Large intestine (tissue), 3 donors: Measurements from ENCODE around the gene RPL18A. TPM values are rescaled to one million over a fixed set of nuclear protein-coding genes. Genes with fewer than 3 reads are reported as not detected.
A peak's percentile ranks its signal among the peaks of the same experiment; 100 is the strongest.

Experiments
- DNase-seq, 2 donors: peaks; one replicate each; pipeline versions ENCODE4 v3.0.0 to v3.0.0-alpha.2; 2013
- H3K27ac ChIP-seq: one replicate; pipeline ENCODE4 v1.5.1; 2013; ENCODE audit warnings: low read length
- H3K27me3 ChIP-seq: 2 replicates; pipeline ENCODE4 v1.6.1; 2013; ENCODE audit warnings: low read length; ENCODE audit not compliant: control insufficient read depth, insufficient read depth
- H3K36me3 ChIP-seq: 2 replicates; pipeline ENCODE4 v1.6.1; 2013; ENCODE audit warnings: low read length; ENCODE audit not compliant: control insufficient read depth, insufficient read depth
- H3K4me1 ChIP-seq: one replicate; pipeline ENCODE4 v1.6.1; 2013; ENCODE audit warnings: low read length; ENCODE audit not compliant: control insufficient read depth, insufficient read depth
- H3K4me3 ChIP-seq: one replicate; pipeline ENCODE4 v1.5.1; 2013; ENCODE audit warnings: low read length
- H3K9me3 ChIP-seq: one replicate; pipeline ENCODE4 v1.6.1; 2013; ENCODE audit warnings: mild to moderate bottlenecking, low read depth, low read length, moderate library complexity; ENCODE audit not compliant: control insufficient read depth
- WGBS: methylation state at CpG from one replicate; pipeline ENCODE4 v1.1.5; 2013; ENCODE audit warnings: low lambda C conversion rate; ENCODE audit not compliant: insufficient coverage; 5-methylcytosine and 5-hydroxymethylcytosine counted together
- polyA plus RNA-seq: library from polyadenylated mRNA; unstranded; fragments of 120-200 nt; gene quantifications from one replicate; pipeline ENCODE4 v1.2.1, GENCODE V29; 2013

RPL18A gene
- polyA plus RNA-seq, 1 donor = 1,919 TPM

- no peak overlapping the region for H3K27ac ChIP-seq
- H3K27me3 ChIP-seq = peaks cover 36% of the 10 kb centered on the region
- DNase-seq = no peak
- 100% methylated on average over 3 of the region's 8 CpGs for WGBS
- H3K4me3 ChIP-seq = no peak overlapping the region
- peaks cover 4% of the 10 kb centered on the region for H3K9me3 ChIP-seq
- peaks cover 5% of the 10 kb centered on the region for H3K4me1 ChIP-seq
- H3K36me3 ChIP-seq = peaks cover 42% of the 10 kb centered on the region
These were observed 6.7 kb downstream of the RPL18A start for GRCh38 chr19:17866312-17866963.

- peaks cover 42% of the 10 kb centered on the region for H3K27me3 ChIP-seq
- DNase-seq = no peak
- peaks cover 4% of the 10 kb centered on the region for H3K9me3 ChIP-seq
- peaks cover 3% of the 10 kb centered on the region for H3K4me1 ChIP-seq
- no CpG with 5 or more reads among the region's 11 CpGs for WGBS
- H3K27ac ChIP-seq = no peak overlapping the region
- peaks cover 36% of the 10 kb centered on the region for H3K36me3 ChIP-seq
- H3K4me3 ChIP-seq = no peak overlapping the region
These were observed 7.3 kb downstream of the RPL18A start for GRCh38 chr19:17866964-17867486.

DNA sequence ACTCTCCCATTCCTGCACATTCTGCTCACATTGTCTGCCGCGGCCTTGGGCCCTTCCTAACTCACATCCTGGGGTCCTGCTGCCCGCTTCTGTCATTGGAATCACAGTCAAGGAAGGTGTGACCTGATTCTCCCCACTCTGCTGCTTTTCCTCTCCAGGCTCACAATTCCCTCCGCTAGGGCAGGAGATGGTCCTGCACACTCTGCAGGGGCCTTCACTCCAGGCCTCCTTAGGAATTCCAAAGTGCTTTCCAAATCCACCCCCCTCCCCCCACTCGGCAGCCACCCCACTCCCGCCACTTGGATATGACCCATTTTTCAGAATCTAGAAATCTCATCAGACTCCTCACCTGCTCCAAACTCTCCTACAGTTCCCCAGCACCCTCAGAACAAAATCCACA, 9.0 kb downstream of the RPL18A start:
- DNase-seq = no peak
- H3K36me3 ChIP-seq = peaks cover 20% of the 10 kb centered on the region
- no CpG with 5 or more reads among the region's 6 CpGs for WGBS

GRCh38 chr19:17869114-17869608, 9.5 kb downstream of the RPL18A start:
- Histone ChIP-seq H3K9me3 (peaks cover 8% of the 10 kb centered on the region), H3K4me1 (peaks cover 7% of the 10 kb centered on the region), H3K4me3 (no peak overlapping the region), H3K36me3 (peaks cover 15% of the 10 kb centered on the region), H3K27ac (no peak overlapping the region), H3K27me3 (peaks cover 63% of the 10 kb centered on the region)
- WGBS = no CpG with 5 or more reads among the region's 11 CpGs
- DNase-seq = no peak

More for the DNA sequence above, 9.0 kb downstream of the RPL18A start:
- Histone ChIP-seq H3K27me3 (peaks cover 58% of the 10 kb centered on the region), H3K4me1 (peaks cover 4% of the 10 kb centered on the region), H3K4me3 (no peak overlapping the region), H3K27ac (no peak overlapping the region), H3K9me3 (peaks cover 4% of the 10 kb centered on the region)

GRCh38 chr19:17871032-17871877, 11.5 kb downstream of the RPL18A start:
- H3K27ac ChIP-seq = no peak overlapping the region
- DNase-seq = no peak
- no peaks in the 10 kb centered on the region for H3K36me3 ChIP-seq
- H3K4me1 ChIP-seq = peaks cover 4% of the 10 kb centered on the region
- H3K4me3 ChIP-seq = no peak overlapping the region
- peaks cover 8% of the 10 kb centered on the region for H3K9me3 ChIP-seq
- WGBS = no CpG with 5 or more reads among the region's 10 CpGs
- peaks cover 73% of the 10 kb centered on the region for H3K27me3 ChIP-seq

GRCh38 chr19:17871878-17872250, 12.2 kb downstream of the RPL18A start, which contains the start of gene SLC5A5:
TSS of gene SLC5A5 (plus strand) at chr19:17871945. CDS start at chr19:17872320, 375 bp downstream.
- H3K4me3 ChIP-seq = no peak within 1 kb of the TSS
- peaks cover 4% of the 10 kb centered on the region for H3K4me1 ChIP-seq
- no peak for DNase-seq
- no CpG with 5 or more reads among the region's 26 CpGs for WGBS
- H3K27ac ChIP-seq = no peak within 1 kb of the TSS
- H3K36me3 ChIP-seq = no peaks in the 10 kb centered on the region
- H3K27me3 ChIP-seq = peaks cover 73% of the 10 kb centered on the region
- H3K9me3 ChIP-seq = peaks cover 8% of the 10 kb centered on the region

DNA sequence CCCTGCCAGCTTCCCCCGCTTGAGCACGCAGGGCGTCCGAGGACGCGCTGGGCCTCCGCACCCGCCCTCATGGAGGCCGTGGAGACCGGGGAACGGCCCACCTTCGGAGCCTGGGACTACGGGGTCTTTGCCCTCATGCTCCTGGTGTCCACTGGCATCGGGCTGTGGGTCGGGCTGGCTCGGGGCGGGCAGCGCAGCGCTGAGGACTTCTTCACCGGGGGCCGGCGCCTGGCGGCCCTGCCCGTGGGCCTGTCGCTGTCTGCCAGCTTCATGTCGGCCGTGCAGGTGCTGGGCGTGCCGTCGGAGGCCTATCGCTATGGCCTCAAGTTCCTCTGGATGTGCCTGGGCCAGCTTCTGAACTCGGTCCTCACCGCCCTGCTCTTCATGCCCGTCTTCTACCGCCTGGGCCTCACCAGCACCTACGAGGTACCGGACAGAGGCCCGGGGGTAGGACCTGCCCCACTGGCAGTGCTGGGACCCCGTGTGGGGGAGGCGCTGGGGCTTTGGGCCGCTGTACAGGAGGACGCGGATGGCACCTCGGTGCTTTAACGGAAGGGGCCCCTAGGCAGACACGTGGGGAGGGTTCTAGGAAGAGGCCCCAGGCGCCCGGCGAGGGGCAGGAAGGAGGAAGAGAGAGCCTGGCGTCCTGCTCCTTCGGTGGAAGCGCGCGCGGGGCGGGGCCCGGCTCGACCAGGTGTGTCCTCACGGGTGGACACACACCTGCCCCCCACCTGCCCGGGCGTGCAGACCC, 12.7 kb downstream of the RPL18A start:
- no peak overlapping the region for H3K4me3 ChIP-seq
- no CpG with 5 or more reads among the region's 61 CpGs for WGBS

GRCh38 chr19:17873786-17874757, 14.4 kb downstream of the RPL18A start:
- DNase-seq = peak in 1 of 2 donors; percentile 32

More for the DNA sequence above, 12.7 kb downstream of the RPL18A start:
- peaks cover 8% of the 10 kb centered on the region for H3K9me3 ChIP-seq
- peaks cover 4% of the 10 kb centered on the region for H3K4me1 ChIP-seq
- no peak for DNase-seq
- no peak overlapping the region for H3K27ac ChIP-seq
- H3K27me3 ChIP-seq = peaks cover 73% of the 10 kb centered on the region
- H3K36me3 ChIP-seq = no peaks in the 10 kb centered on the region

DNA sequence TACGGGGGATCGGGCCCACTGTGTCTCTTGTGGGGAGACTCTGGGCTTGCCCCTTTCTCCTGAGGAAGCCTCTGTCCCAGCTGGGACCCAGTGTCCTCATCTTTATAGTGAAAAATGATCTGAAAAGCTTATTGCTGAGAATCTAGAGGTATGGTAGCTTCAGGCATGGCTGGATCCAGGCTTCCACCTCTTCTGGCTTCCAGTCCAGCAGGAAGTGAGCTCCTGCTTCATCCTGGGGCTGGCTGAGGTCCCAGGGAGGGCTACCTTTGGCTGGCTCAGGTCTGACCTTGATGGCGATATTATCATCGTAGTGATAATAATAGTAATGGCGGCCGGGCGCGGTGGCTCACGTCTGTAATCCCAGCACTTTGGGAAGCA, 15.0 kb downstream of the RPL18A start:
- Histone ChIP-seq H3K27ac (no peak overlapping the region), H3K27me3 (peaks cover 54% of the 10 kb centered on the region), H3K4me1 (peaks cover 4% of the 10 kb centered on the region), H3K4me3 (no peak overlapping the region), H3K9me3 (peaks cover 8% of the 10 kb centered on the region), H3K36me3 (no peaks in the 10 kb centered on the region)
- DNase-seq = no peak
- WGBS = no CpG with 5 or more reads among the region's 9 CpGs

More at GRCh38 chr19:17873786-17874757, 14.4 kb downstream of the RPL18A start:
- Histone ChIP-seq H3K9me3 (peaks cover 8% of the 10 kb centered on the region), H3K36me3 (no peaks in the 10 kb centered on the region), H3K27me3 (peaks cover 61% of the 10 kb centered on the region), H3K4me1 (peaks cover 4% of the 10 kb centered on the region), H3K27ac (no peak overlapping the region), H3K4me3 (no peak overlapping the region)
- WGBS = no CpG with 5 or more reads among the region's 63 CpGs
